Measurements from ENCODE around the gene DGKZ. TPM values are rescaled to one million over a fixed set of nuclear protein-coding genes. Genes with fewer than 3 reads are reported as not detected.

The DGKZ gene
- total RNA-seq, 1 donor from 2014 or later = 12.5 TPM

- no peak for TF ChIP-seq EZH2phosphoT487 (IDR thresholded peaks at IDR 0.05)
- no peak for TF ChIP-seq CTCF (IDR thresholded peaks at IDR 0.05)
- TF ChIP-seq EZH2 (IDR thresholded peaks at IDR 0.05) = no peak
- Mint-ChIP-seq H3K27me3 (ENCODE audit: insufficient read depth, low read depth) (peaks cover 3% of the 10 kb centered on the region), H3K4me1 (no peaks in the 10 kb centered on the region), H3K27ac (peak overlapping the region; percentile 26), H3K4me3 (no peak overlapping the region), H3K36me3 (peaks cover 25% of the 10 kb centered on the region), H3K9me3 (no peaks in the 10 kb centered on the region)
- Histone ChIP-seq H3K4me2 (no peak overlapping the region), H3K4me3 (no peak overlapping the region), H3K27ac (no peak overlapping the region), H3K27me3 (no peaks in the 10 kb centered on the region), H3F3A (ENCODE audit: low read depth) (peaks cover 4% of the 10 kb centered on the region), H4K20me1 (ENCODE audit: low read depth) (no peaks in the 10 kb centered on the region), H3K79me2 (ENCODE audit: low read depth) (no peaks in the 10 kb centered on the region), H3K36me3 (no peaks in the 10 kb centered on the region), H3K4me1 (peaks cover 3% of the 10 kb centered on the region), H2AFZ (replicated peaks) (no peak overlapping the region), H3K9me3 (ENCODE audit: low read depth) (no peaks in the 10 kb centered on the region), H3K9ac (no peak overlapping the region)
- DNase-seq (ENCODE audit: low spot score) = no peak
Measured at GRCh38 chr11:46426233-46426991, 79.1 kb downstream of the DGKZ start.

- DNase-seq (ENCODE audit: low spot score) = no peak
- no peak overlapping the region for H3K4me3 Mint-ChIP-seq
Measured at GRCh38 chr11:46427364-46427763, 80.1 kb downstream of the DGKZ start.

GRCh38 chr11:46429717-46430116 lies 82.5 kb downstream of the DGKZ start:
- H3F3A ChIP-seq (ENCODE audit: low read depth) = no peaks in the 10 kb centered on the region
- peaks cover 29% of the 10 kb centered on the region for H3K36me3 Mint-ChIP-seq
- H3K79me2 ChIP-seq (ENCODE audit: low read depth) = no peaks in the 10 kb centered on the region
- H3K4me3 ChIP-seq = no peak overlapping the region
- H3K4me1 ChIP-seq = no peaks in the 10 kb centered on the region
- H3K4me2 ChIP-seq = no peak overlapping the region
- H3K9me3 ChIP-seq (ENCODE audit: low read depth) = no peaks in the 10 kb centered on the region
- no peaks in the 10 kb centered on the region for H3K27me3 Mint-ChIP-seq (ENCODE audit: insufficient read depth, low read depth)
- no peak for TF ChIP-seq EZH2phosphoT487 (IDR thresholded peaks at IDR 0.05)
- no peak overlapping the region for H3K27ac Mint-ChIP-seq
- no peaks in the 10 kb centered on the region for H4K20me1 ChIP-seq (ENCODE audit: low read depth)
- H3K4me1 Mint-ChIP-seq = no peaks in the 10 kb centered on the region
- H3K9ac ChIP-seq = no peak overlapping the region
- DNase-seq (ENCODE audit: low spot score) = no peak
- no peak overlapping the region for H3K4me3 Mint-ChIP-seq
- no peaks in the 10 kb centered on the region for H3K27me3 ChIP-seq
- no peak overlapping the region for H2AFZ ChIP-seq (replicated peaks)
- H3K9me3 Mint-ChIP-seq = no peaks in the 10 kb centered on the region
- no peak overlapping the region for H3K27ac ChIP-seq
- no peaks in the 10 kb centered on the region for H3K36me3 ChIP-seq

More at GRCh38 chr11:46427364-46427763, 80.1 kb downstream of the DGKZ start:
- H3K36me3 Mint-ChIP-seq = peaks cover 25% of the 10 kb centered on the region
- TF ChIP-seq CTCF (IDR thresholded peaks at IDR 0.05) (no peak), EZH2phosphoT487 (IDR thresholded peaks at IDR 0.05) (no peak), EZH2 (IDR thresholded peaks at IDR 0.05) (no peak)
- H3K27me3 Mint-ChIP-seq (ENCODE audit: insufficient read depth, low read depth) = no peaks in the 10 kb centered on the region
- H3K27ac Mint-ChIP-seq = no peak overlapping the region
- Histone ChIP-seq H3F3A (ENCODE audit: low read depth) (peaks cover 3% of the 10 kb centered on the region), H2AFZ (replicated peaks) (no peak overlapping the region), H3K9ac (no peak overlapping the region), H3K9me3 (ENCODE audit: low read depth) (no peaks in the 10 kb centered on the region), H3K36me3 (no peaks in the 10 kb centered on the region), H3K27me3 (no peaks in the 10 kb centered on the region), H3K4me2 (no peak overlapping the region), H3K79me2 (ENCODE audit: low read depth) (no peaks in the 10 kb centered on the region), H3K4me3 (no peak overlapping the region), H3K4me1 (peaks cover 3% of the 10 kb centered on the region), H3K27ac (no peak overlapping the region), H4K20me1 (ENCODE audit: low read depth) (no peaks in the 10 kb centered on the region)
- no peaks in the 10 kb centered on the region for H3K9me3 Mint-ChIP-seq
- H3K4me1 Mint-ChIP-seq = no peaks in the 10 kb centered on the region

Small RNA genes lying within 50 kb of the gene (microRNA-seq; reads per million reads assigned to microRNA genes)
- 0.54 reads per million for gene MIR4688

Small RNA genes lying within 50 kb of the gene (small RNA-seq; reads per million reads assigned to genes)
- not detected for gene MIR4688

Other genes starting within 250 kb of the DGKZ start
- 33.9 and 49.6 TPM in 2 replicates for gene PHF21A, start 226.0 kb upstream of the DGKZ start, total RNA-seq (ENCODE audit: low replicate concordance)
- 0.43 and 1.7 TPM in 2 replicates for gene CREB3L1, start 69.8 kb upstream of the DGKZ start, total RNA-seq (ENCODE audit: low replicate concordance)
- gene MDK, start 34.2 kb downstream of the DGKZ start, total RNA-seq (ENCODE audit: low replicate concordance) = 600 and 1,035 TPM in 2 replicates
- gene CHRM4, start 44.3 kb downstream of the DGKZ start, total RNA-seq (ENCODE audit: low replicate concordance) = 0.31 TPM in 1 of 2 replicates, not detected in the other
- 20.7 and 35.9 TPM in 2 replicates for gene AMBRA1, start 246.6 kb downstream of the DGKZ start, total RNA-seq (ENCODE audit: low replicate concordance)

Measured in neural progenitor cell (in vitro differentiated cells).